Tibial nerve (tissue), 4 donors: ENCODE measurements around the gene SLCO3A1. TPM values are rescaled to one million over a fixed set of nuclear protein-coding genes. Genes with fewer than 3 reads are reported as not detected.
A peak's percentile ranks its signal among the peaks of the same experiment; 100 is the strongest.

Experiments used
- DNase-seq, 2 donors: peaks; one replicate each; pipeline ENCODE4 v3.0.0-alpha.2; 2019; ENCODE audit warnings: low spot score in 2 of 2
- H3K27ac ChIP-seq, 4 donors: fragments of 200-600 bp; sonication (generic) in 3 of 4; one replicate each; pipeline ENCODE4 v1.5.1; 2017 to 2019; ENCODE audit warnings: mild to moderate bottlenecking in 1 of 4
- H3K27me3 ChIP-seq, 2 donors: fragments of 200-600 bp; sonication (generic) in 1 of 2; one replicate each; pipeline versions ENCODE4 v1.5.1 to v1.6.0; 2017 to 2019
- H3K36me3 ChIP-seq, 3 donors: fragments of 200-600 bp; sonication (generic); one replicate each; pipeline ENCODE4 v1.5.1; 2018 to 2019
- H3K4me1 ChIP-seq, 4 donors: fragments of 200-600 bp; sonication (generic) in 3 of 4; one replicate each; pipeline ENCODE4 v1.5.1; 2017 to 2019
- H3K4me3 ChIP-seq, 4 donors: fragments of 200-600 bp; sonication (generic) in 3 of 4; one replicate each; pipeline ENCODE4 v1.5.1; 2017 to 2019; ENCODE audit warnings: mild to moderate bottlenecking in 1 of 4, moderate library complexity in 1 of 4
- H3K9me3 ChIP-seq, 4 donors: fragments of 200-600 bp; sonication (generic) in 3 of 4; one replicate each; pipeline ENCODE4 v1.5.1; 2017 to 2019
- CTCF ChIP-seq, 5 experiments: fragments of 200-600 bp in 3 of 5; fragments of 450-650 bp in 2 of 5; sonication (generic) in 3 of 5; IDR thresholded peaks; one replicate each; pipeline ENCODE4 v1.5.1; 2016 to 2019; ENCODE audit warnings: antibody characterized with exemption in 5 of 5, mild to moderate bottlenecking in 3 of 5, moderate library complexity in 2 of 5
- EP300 ChIP-seq, 2 donors: sonication (generic); formaldehyde crosslinking; IDR thresholded peaks; one replicate each; pipeline ENCODE4 v1.6.1; 2017; ENCODE audit warnings: antibody characterized with exemption in 2 of 2, mild to moderate bottlenecking in 1 of 2
- POLR2A ChIP-seq, 2 donors: fragments of 450-650 bp; IDR thresholded peaks; one replicate each; pipeline ENCODE4 v1.6.1; 2017; ENCODE audit warnings: antibody characterized with exemption in 2 of 2, mild to moderate bottlenecking in 2 of 2, moderate library complexity in 2 of 2
- WGBS, 2 donors: methylation state at CpG; one replicate each; pipeline ENCODE4 v1.1.5; 2018; 5-methylcytosine and 5-hydroxymethylcytosine counted together
- total RNA-seq, 4 donors: library from RNA; depleted of rRNA; stranded (reverse); fragments of >200 nt; gene quantifications; one replicate each; pipeline ENCODE4 v1.1.0, GENCODE V29; 2016

SLCO3A1 gene
- total RNA-seq, 4 donors from 2014 or later: 13.8 to 20.2 (median 14.3) TPM

- DNase-seq: peak in 1 of 2 donors; percentile 31
- TF ChIP-seq EP300 (IDR thresholded peaks at IDR 0.05): no peak
- TF ChIP-seq CTCF (IDR thresholded peaks at IDR 0.05): no peak
- no peak for TF ChIP-seq POLR2A (IDR thresholded peaks at IDR 0.05)
- no peak overlapping the region for H3K27ac ChIP-seq
- H3K4me3 ChIP-seq: no peak overlapping the region
- no peaks in the 10 kb centered on the region for H3K27me3 ChIP-seq
- H3K4me1 ChIP-seq: peaks cover 0 to 40% (median 4%) of the 10 kb centered on the region in 4 donors
- no peaks in the 10 kb centered on the region for H3K9me3 ChIP-seq
- H3K36me3 ChIP-seq: no peaks in the 10 kb centered on the region
- 46 to 50% methylated on average over 5 of the region's 5 CpGs for WGBS, 2 donors
These were observed 221.1 kb downstream of the SLCO3A1 start for GRCh38 chr15:92074646-92075045.

- H3K27me3 ChIP-seq: no peaks in the 10 kb centered on the region
- no peak overlapping the region for H3K27ac ChIP-seq
- TF ChIP-seq POLR2A (IDR thresholded peaks at IDR 0.05) (no peak), CTCF (IDR thresholded peaks at IDR 0.05) (no peak), EP300 (IDR thresholded peaks at IDR 0.05) (no peak)
- H3K4me1 ChIP-seq: peaks cover 0 to 33% (median 2%) of the 10 kb centered on the region in 4 donors
- DNase-seq: no peak
- WGBS, 2 donors: 86 to 87% methylated on average over 7 of the region's 7 CpGs
- no peaks in the 10 kb centered on the region for H3K9me3 ChIP-seq
- H3K36me3 ChIP-seq: no peaks in the 10 kb centered on the region
- H3K4me3 ChIP-seq: no peak overlapping the region
These were observed 222.3 kb downstream of the SLCO3A1 start for GRCh38 chr15:92075764-92076163.

- H3K4me3 ChIP-seq: no peak overlapping the region
- DNase-seq: no peak
- no peak for TF ChIP-seq EP300 (IDR thresholded peaks at IDR 0.05)
- no peak for TF ChIP-seq POLR2A (IDR thresholded peaks at IDR 0.05)
- TF ChIP-seq CTCF (IDR thresholded peaks at IDR 0.05): no peak
- no peaks in the 10 kb centered on the region for H3K36me3 ChIP-seq
- no peaks in the 10 kb centered on the region for H3K27me3 ChIP-seq
- 74 to 80% methylated on average over 8 of the region's 8 CpGs for WGBS, 2 donors
- H3K4me1 ChIP-seq: peaks cover 0 to 30% (median 2%) of the 10 kb centered on the region in 4 donors
- no peaks in the 10 kb centered on the region for H3K9me3 ChIP-seq
- no peak overlapping the region for H3K27ac ChIP-seq
These were observed 223.0 kb downstream of the SLCO3A1 start for GRCh38 chr15:92076541-92076940.

- Histone ChIP-seq H3K27me3 (no peaks in the 10 kb centered on the region), H3K4me3 (no peak overlapping the region), H3K36me3 (no peaks in the 10 kb centered on the region), H3K4me1 (peaks cover 0 to 39% (median 2%) of the 10 kb centered on the region in 4 donors), H3K27ac (no peak overlapping the region), H3K9me3 (no peaks in the 10 kb centered on the region)
- TF ChIP-seq POLR2A (IDR thresholded peaks at IDR 0.05): no peak
- TF ChIP-seq EP300 (IDR thresholded peaks at IDR 0.05): no peak
- peak; percentile 56 to 83 (median 64) for TF ChIP-seq CTCF (IDR thresholded peaks at IDR 0.05)
- DNase-seq: peak; percentile 37 to 79
- WGBS, 2 donors: 58 to 61% methylated on average over 11 to 13 of the region's 13 CpGs
These were observed 224.0 kb downstream of the SLCO3A1 start for GRCh38 chr15:92077353-92078085.

- Histone ChIP-seq H3K27me3 (no peaks in the 10 kb centered on the region), H3K9me3 (no peaks in the 10 kb centered on the region), H3K36me3 (no peaks in the 10 kb centered on the region), H3K4me3 (no peak overlapping the region), H3K4me1 (peaks cover 0 to 39% (median 2%) of the 10 kb centered on the region in 4 donors), H3K27ac (no peak overlapping the region)
- WGBS, 2 donors: 96 to 97% methylated on average over 6 of the region's 6 CpGs
- TF ChIP-seq CTCF (IDR thresholded peaks at IDR 0.05) (no peak), EP300 (IDR thresholded peaks at IDR 0.05) (no peak), POLR2A (IDR thresholded peaks at IDR 0.05) (no peak)
- DNase-seq: no peak
These were observed 224.8 kb downstream of the SLCO3A1 start for GRCh38 chr15:92078270-92078669.
